Ureter (tissue), 1 donor: ENCODE measurements around the gene PRR9. TPM values are rescaled to one million over a fixed set of nuclear protein-coding genes. Genes with fewer than 3 reads are reported as not detected.

Source experiments
- DNase-seq: peaks from one replicate; pipeline ENCODE4 v3.0.0-alpha.2; 2020; ENCODE audit warnings: low spot score
- total RNA-seq: library from RNA; stranded (reverse); gene quantifications from one replicate; pipeline ENCODE4 v1.2.4, GENCODE V29; 2023
- donor health status: DM: yes; HTN: yes; CAD: no.

Gene PRR9
- total RNA-seq, 1 donor from 2014 or later = not detected

DNA sequence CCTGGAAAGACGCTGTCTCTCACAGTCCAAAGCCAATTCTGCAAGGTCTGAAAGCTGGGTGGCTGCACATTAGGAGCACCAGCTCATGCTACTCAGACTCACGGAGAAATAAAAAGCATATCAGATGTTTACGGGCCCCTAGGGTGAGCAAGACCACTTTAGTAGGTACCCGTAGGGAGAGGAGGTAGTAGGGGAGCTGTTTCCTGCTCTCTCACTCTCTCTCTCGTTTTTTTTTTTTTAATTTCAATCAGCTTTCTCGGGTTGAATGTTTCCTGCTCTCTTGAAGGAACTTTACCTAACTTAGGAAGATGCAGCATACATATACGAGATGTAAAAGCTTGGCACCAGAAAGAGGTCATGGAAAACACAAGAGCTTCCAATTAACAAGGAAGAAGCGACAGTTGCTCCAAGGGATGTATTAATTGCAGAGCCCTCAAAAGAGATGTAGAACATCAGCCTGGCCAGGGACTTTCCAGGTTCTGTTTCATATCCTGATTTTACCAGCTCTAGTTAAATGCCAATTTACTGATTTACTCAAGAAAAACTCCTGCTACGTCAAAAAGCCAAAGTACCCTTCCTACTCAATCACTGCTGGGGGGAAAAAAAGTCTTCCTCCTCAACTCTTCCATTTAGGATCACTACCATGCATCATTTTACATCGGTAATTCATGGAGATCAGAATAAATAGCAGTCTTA lies 45.2 kb downstream of the PRR9 start:
- DNase-seq = no peak

DNA sequence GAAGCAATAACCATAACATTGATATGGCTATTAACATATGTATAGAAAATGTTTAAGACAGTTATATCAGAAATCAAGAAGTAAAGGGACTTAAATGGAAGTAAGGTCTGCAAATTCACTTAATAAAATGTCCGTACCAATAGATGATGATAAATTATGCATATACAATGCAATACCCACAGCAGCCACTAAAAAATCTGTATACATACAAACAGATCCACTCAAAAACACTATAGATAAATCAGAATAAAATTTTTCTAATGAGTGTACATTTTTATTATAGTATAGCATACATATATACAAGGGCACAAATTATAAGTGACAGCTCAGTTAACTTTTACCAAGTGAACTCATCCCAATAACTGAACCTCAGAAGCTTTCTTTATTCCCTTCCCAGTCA lies 48.1 kb downstream of the PRR9 start:
- DNase-seq = no peak

Other genes with a start within 250 kb of the PRR9 start
- gene SPRR4, start 246.9 kb upstream of the PRR9 start, total RNA-seq = not detected
- gene SPRR1A, start 233.5 kb upstream of the PRR9 start, total RNA-seq = 13.8 TPM
- gene SPRR3, start 215.8 kb upstream of the PRR9 start, total RNA-seq = 79.0 TPM
- gene SPRR1B, start 186.4 kb upstream of the PRR9 start, total RNA-seq = 0.91 TPM
- gene SPRR2D, start 176.5 kb upstream of the PRR9 start, total RNA-seq = not detected
- 0.96 TPM for gene SPRR2A, start 160.1 kb upstream of the PRR9 start, total RNA-seq
- not detected for gene SPRR2B, start 146.0 kb upstream of the PRR9 start, total RNA-seq
- not detected for gene SPRR2E, start 123.1 kb upstream of the PRR9 start, total RNA-seq
- not detected for gene SPRR2F, start 104.1 kb upstream of the PRR9 start, total RNA-seq
- not detected for gene SPRR2G, start 66.7 kb upstream of the PRR9 start, total RNA-seq
- gene LELP1, start 14.2 kb upstream of the PRR9 start, total RNA-seq = not detected
- gene LORICRIN, start 42.1 kb downstream of the PRR9 start, total RNA-seq = not detected
- gene PGLYRP3, start 95.4 kb downstream of the PRR9 start, total RNA-seq = not detected
- 0.60 TPM for gene PGLYRP4, start 131.3 kb downstream of the PRR9 start, total RNA-seq
- 151 TPM for gene S100A9, start 140.3 kb downstream of the PRR9 start, total RNA-seq
- gene S100A12, start 158.0 kb downstream of the PRR9 start, total RNA-seq = not detected
- 31.6 TPM for gene S100A8, start 173.5 kb downstream of the PRR9 start, total RNA-seq
- gene S100A7A, start 198.9 kb downstream of the PRR9 start, total RNA-seq = not detected
- not detected for gene S100A7, start 243.1 kb downstream of the PRR9 start, total RNA-seq